ENCODE measurements around the gene PVALEF. TPM values are rescaled to one million over a fixed set of nuclear protein-coding genes. Genes with fewer than 3 reads are reported as not detected.

PVALEF gene
- total RNA-seq, 1 donor from 2014 or later = not detected

- TF ChIP-seq, protein P1, sequence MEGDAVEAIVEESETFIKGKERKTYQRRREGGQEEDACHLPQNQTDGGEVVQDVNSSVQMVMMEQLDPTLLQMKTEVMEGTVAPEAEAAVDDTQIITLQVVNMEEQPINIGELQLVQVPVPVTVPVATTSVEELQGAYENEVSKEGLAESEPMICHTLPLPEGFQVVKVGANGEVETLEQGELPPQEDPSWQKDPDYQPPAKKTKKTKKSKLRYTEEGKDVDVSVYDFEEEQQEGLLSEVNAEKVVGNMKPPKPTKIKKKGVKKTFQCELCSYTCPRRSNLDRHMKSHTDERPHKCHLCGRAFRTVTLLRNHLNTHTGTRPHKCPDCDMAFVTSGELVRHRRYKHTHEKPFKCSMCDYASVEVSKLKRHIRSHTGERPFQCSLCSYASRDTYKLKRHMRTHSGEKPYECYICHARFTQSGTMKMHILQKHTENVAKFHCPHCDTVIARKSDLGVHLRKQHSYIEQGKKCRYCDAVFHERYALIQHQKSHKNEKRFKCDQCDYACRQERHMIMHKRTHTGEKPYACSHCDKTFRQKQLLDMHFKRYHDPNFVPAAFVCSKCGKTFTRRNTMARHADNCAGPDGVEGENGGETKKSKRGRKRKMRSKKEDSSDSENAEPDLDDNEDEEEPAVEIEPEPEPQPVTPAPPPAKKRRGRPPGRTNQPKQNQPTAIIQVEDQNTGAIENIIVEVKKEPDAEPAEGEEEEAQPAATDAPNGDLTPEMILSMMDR (IDR thresholded peaks at IDR 0.05; ENCODE audit: insufficient read depth, low read length, poor library complexity, severe bottlenecking) = no peak
- H3K27me3 ChIP-seq (ENCODE audit: control insufficient read depth, insufficient read depth, low read length) = no peaks in the 10 kb centered on the region
- no peak for DNase-seq (ENCODE audit: low read depth)
- no peaks in the 10 kb centered on the region for H3K36me3 ChIP-seq (ENCODE audit: control insufficient read depth, insufficient read depth, low read length)
- H3K4me3 ChIP-seq (ENCODE audit: low read depth, low read length) = no peak overlapping the region
Observed at GRCh38 chr17:81228420-81228819, 63.1 kb downstream of the PVALEF start.

GRCh38 chr17:81228834-81229665 is 63.7 kb downstream of the PVALEF start:
- no peaks in the 10 kb centered on the region for H3K27me3 ChIP-seq (ENCODE audit: control insufficient read depth, insufficient read depth, low read length)
- no peaks in the 10 kb centered on the region for H3K36me3 ChIP-seq (ENCODE audit: control insufficient read depth, insufficient read depth, low read length)
- H3K4me3 ChIP-seq (ENCODE audit: low read depth, low read length) = no peak overlapping the region
- no peak for DNase-seq (ENCODE audit: low read depth)
- TF ChIP-seq, protein P1 (IDR thresholded peaks at IDR 0.05; ENCODE audit: insufficient read depth, low read length, poor library complexity, severe bottlenecking) = no peak

DNA sequence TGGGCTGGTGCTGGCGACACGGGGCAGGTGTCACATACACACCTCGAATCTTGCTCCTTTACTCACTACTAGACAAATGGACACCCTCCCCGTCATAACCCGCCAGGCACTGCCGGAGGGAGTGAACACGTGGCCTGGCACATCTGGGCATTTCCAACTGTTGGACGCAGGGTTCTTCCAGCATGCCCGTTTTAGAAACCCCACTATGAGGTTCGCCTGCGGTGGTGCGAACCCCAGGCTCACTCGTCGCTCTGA is 64.3 kb downstream of the PVALEF start:
- no peaks in the 10 kb centered on the region for H3K36me3 ChIP-seq (ENCODE audit: control insufficient read depth, insufficient read depth, low read length)
- TF ChIP-seq, protein P1 (IDR thresholded peaks at IDR 0.05; ENCODE audit: insufficient read depth, low read length, poor library complexity, severe bottlenecking) = no peak

GRCh38 chr17:81230043-81230820 is 64.9 kb downstream of the PVALEF start:
- DNase-seq (ENCODE audit: low read depth) = no peak
- TF ChIP-seq, protein P1 (IDR thresholded peaks at IDR 0.05; ENCODE audit: insufficient read depth, low read length, poor library complexity, severe bottlenecking) = peak; percentile 28
- H3K36me3 ChIP-seq (ENCODE audit: control insufficient read depth, insufficient read depth, low read length) = no peaks in the 10 kb centered on the region

More for the DNA sequence above, 64.3 kb downstream of the PVALEF start:
- no peak overlapping the region for H3K4me3 ChIP-seq (ENCODE audit: low read depth, low read length)
- H3K27me3 ChIP-seq (ENCODE audit: control insufficient read depth, insufficient read depth, low read length) = no peaks in the 10 kb centered on the region
- no peak for DNase-seq (ENCODE audit: low read depth)

DNA sequence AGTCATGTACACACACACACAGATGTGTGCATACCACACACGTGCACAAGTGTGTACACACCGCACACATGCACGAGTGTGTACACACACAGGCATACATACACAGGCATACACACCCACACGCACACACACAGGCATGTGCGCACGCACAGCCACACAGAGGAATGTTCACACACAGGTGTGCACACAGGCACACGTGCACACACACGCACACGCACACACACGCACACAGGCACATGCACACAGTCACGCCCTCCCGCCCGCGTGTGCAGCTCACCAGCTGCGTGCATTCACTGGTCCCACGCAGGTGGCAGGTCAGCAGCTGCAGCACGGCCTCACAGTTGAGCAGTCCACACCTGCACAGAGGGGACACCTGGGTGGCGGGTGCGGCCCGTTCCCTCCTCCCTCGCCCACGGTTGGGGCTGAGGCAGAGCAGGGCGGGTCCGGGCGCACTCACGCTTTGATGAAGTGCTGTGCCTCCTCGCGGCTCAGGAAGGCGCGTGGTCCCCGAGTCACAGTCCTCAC is 65.9 kb downstream of the PVALEF start:
- DNase-seq (ENCODE audit: low read depth) = no peak
- TF ChIP-seq, protein P1 (IDR thresholded peaks at IDR 0.05; ENCODE audit: insufficient read depth, low read length, poor library complexity, severe bottlenecking) = no peak

More at GRCh38 chr17:81230043-81230820, 64.9 kb downstream of the PVALEF start:
- H3K4me3 ChIP-seq (ENCODE audit: low read depth, low read length) = no peak overlapping the region
- H3K27me3 ChIP-seq (ENCODE audit: control insufficient read depth, insufficient read depth, low read length) = no peaks in the 10 kb centered on the region

More for the DNA sequence above, 65.9 kb downstream of the PVALEF start:
- Histone ChIP-seq H3K27me3 (ENCODE audit: control insufficient read depth, insufficient read depth, low read length) (no peaks in the 10 kb centered on the region), H3K4me3 (ENCODE audit: low read depth, low read length) (no peak overlapping the region), H3K36me3 (ENCODE audit: control insufficient read depth, insufficient read depth, low read length) (no peaks in the 10 kb centered on the region)

All from kidney epithelial cell (primary cell).